ENCODE results near the gene CPN1. TPM values are rescaled to one million over a fixed set of nuclear protein-coding genes. Genes with fewer than 3 reads are reported as not detected.

The CPN1 gene
- total RNA-seq, 4 donors from 2014 or later = not detected

DNA sequence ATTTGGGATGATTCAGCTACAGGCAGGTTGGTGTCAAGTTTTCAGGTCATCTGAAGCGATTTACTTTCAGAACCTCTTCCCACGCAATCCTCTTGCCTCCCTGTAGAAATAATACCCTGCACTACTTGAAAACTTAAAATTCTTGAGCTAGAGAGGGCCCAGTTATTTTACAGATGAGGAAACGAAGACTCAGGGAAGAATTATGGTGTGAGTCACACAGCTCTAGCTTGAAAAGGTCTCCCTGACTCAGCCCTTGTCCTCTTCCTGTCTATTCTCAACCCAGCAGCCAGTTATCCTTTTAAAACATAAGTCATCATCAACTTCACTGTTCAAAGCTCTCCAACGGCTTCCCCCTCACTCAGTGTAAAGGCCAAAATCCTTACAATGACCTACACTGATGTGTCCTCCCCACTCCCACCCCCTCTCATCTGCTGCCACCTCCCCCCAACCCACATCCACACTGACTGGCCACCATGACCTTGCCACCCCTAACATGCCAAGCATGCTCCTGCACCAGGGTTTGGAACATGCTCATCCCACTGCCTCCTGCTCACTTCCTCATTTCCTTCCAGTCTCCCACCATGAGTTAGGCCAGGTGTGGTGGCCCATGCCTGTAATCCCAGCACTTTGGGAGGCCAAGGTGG, 75.3 kb downstream of the CPN1 start:
- Histone ChIP-seq H3K27ac (peak overlapping the region; percentile 92), H3K4me1 (peaks cover 49% of the 10 kb centered on the region), H3K4me3 (no peak overlapping the region), H3K36me3 (no peaks in the 10 kb centered on the region), H3K27me3 (no peaks in the 10 kb centered on the region), H3K9me3 (no peaks in the 10 kb centered on the region)
- TF ChIP-seq POLR2AphosphoS5 (IDR thresholded peaks at IDR 0.05) (no peak), POLR2A (IDR thresholded peaks at IDR 0.05) (no peak), EP300 (IDR thresholded peaks at IDR 0.05) (no peak)
- TF ChIP-seq, protein P1, sequence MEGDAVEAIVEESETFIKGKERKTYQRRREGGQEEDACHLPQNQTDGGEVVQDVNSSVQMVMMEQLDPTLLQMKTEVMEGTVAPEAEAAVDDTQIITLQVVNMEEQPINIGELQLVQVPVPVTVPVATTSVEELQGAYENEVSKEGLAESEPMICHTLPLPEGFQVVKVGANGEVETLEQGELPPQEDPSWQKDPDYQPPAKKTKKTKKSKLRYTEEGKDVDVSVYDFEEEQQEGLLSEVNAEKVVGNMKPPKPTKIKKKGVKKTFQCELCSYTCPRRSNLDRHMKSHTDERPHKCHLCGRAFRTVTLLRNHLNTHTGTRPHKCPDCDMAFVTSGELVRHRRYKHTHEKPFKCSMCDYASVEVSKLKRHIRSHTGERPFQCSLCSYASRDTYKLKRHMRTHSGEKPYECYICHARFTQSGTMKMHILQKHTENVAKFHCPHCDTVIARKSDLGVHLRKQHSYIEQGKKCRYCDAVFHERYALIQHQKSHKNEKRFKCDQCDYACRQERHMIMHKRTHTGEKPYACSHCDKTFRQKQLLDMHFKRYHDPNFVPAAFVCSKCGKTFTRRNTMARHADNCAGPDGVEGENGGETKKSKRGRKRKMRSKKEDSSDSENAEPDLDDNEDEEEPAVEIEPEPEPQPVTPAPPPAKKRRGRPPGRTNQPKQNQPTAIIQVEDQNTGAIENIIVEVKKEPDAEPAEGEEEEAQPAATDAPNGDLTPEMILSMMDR (IDR thresholded peaks at IDR 0.05) = no peak
- WGBS = 49% methylated on average over 4 of the region's 4 CpGs
- no peak for DNase-seq (ENCODE audit: low spot score in 2 of 2)

DNA sequence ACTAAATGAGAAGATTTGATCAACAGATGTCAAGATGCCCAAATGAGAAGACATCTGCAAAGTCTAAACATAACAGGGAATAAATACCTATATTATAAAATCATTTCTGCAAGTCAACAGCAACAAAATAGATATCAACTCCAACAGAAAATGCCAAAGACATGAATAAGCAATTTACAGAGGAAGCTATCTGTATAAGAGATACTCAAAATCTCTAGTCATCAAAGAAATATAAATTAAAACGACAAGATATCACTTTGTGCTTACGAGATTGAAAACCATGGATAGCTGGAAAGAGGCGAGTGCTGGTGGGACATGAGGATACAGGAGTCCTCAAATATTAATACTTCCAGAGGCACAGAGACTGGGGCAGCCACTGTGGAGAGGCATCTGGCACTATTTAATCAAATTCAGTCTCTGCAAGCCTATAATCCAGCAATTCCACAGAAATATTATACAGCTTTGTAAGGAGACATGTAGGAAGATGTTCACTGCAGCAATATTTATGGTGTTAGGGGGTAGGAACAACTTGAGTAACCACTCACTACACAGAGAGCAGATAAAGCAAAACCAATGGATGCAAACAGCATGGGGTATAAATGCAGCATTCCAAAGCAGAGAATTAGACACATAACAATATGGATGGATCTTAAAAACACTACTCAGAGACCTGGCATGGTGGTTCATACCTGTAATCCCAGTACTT, 76.7 kb downstream of the CPN1 start:
- Histone ChIP-seq H3K36me3 (no peaks in the 10 kb centered on the region), H3K4me1 (peaks cover 50% of the 10 kb centered on the region), H3K9me3 (no peaks in the 10 kb centered on the region), H3K27me3 (no peaks in the 10 kb centered on the region), H3K4me3 (no peak overlapping the region), H3K27ac (peak overlapping the region; percentile 92)
- DNase-seq (ENCODE audit: low spot score in 2 of 2) = no peak
- no peak for TF ChIP-seq POLR2AphosphoS5 (IDR thresholded peaks at IDR 0.05)
- TF ChIP-seq, protein P1 (IDR thresholded peaks at IDR 0.05) = no peak
- TF ChIP-seq POLR2A (IDR thresholded peaks at IDR 0.05) = no peak
- TF ChIP-seq EP300 (IDR thresholded peaks at IDR 0.05) = no peak
- WGBS = 70% methylated on average over 3 of the region's 3 CpGs

DNA sequence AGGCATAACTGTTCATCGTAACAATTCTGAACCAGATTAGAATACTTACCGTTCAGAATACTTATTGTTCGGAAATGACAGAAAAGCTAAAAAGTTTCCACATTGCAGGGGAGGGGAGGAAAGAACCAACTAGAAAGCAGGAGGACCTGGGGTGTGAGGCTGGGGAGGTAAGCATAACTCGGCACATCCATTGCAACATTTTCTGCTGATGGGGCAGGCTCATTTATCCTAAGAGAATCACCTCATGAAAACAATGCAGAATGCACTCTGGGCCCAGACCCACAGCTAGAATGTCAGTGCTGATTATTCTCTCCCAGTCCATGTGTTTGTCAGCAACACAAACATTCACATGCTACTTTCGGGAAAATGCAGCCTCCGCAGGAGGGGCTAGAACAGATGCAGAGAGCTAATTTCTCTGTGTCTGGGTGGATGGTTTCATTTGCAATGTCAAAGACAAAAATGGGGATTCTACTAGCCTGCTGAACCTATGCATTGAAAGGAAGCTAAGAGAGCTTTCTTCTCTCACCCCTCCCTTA, 81.5 kb downstream of the CPN1 start:
- no peak for DNase-seq (ENCODE audit: low spot score in 2 of 2)
- Histone ChIP-seq H3K9me3 (no peaks in the 10 kb centered on the region), H3K27me3 (no peaks in the 10 kb centered on the region), H3K4me1 (peaks cover 41% of the 10 kb centered on the region), H3K4me3 (no peak overlapping the region), H3K27ac (no peak overlapping the region), H3K36me3 (no peaks in the 10 kb centered on the region)
- TF ChIP-seq, protein P1 (IDR thresholded peaks at IDR 0.05) = no peak
- TF ChIP-seq EP300 (IDR thresholded peaks at IDR 0.05) (no peak), POLR2A (IDR thresholded peaks at IDR 0.05) (no peak), POLR2AphosphoS5 (IDR thresholded peaks at IDR 0.05) (no peak)
- 92% methylated on average over 6 of the region's 6 CpGs for WGBS

DNA sequence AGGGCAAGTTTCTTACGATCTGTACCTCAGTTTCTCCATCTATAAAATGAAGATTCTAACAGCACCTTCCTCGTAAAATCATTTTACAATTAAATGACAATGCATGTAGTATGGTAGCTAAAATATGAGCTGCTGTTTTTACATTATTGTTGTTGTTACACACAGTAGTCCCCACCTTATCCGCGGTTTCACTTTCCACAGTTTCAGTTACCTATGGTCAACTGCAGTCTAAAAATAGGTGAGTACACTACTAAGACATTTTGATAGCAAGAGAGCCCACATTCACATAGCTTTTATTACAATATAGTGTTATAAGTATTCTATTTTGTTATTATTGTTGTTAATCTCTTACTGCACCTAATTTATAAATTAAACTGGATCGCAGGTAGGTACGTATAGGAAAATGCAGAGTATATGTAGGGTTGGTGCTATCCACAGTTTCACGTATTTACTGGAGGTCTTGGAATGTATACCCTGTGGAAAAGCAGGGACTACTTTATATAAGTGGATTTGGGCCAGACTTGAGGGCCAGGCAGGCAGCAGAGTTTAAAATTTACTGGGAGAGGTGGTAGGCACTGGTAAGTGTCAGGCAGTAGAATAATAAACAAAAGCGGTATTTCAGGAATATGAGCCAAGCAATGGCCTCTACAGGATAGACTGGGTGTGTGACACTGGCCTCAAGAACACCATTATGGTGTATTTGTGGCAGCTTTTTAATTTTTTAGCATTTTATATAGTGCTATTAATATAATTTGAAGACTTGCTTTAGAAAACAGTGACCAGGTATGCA, 82.2 kb downstream of the CPN1 start:
- H3K27me3 ChIP-seq = no peaks in the 10 kb centered on the region
- WGBS = 86% methylated on average over 8 of the region's 8 CpGs
- DNase-seq (ENCODE audit: low spot score in 2 of 2) = no peak
- peaks cover 47% of the 10 kb centered on the region for H3K4me1 ChIP-seq
- no peak overlapping the region for H3K4me3 ChIP-seq
- H3K9me3 ChIP-seq = no peaks in the 10 kb centered on the region
- TF ChIP-seq, protein P1 (IDR thresholded peaks at IDR 0.05) = no peak
- no peak for TF ChIP-seq POLR2A (IDR thresholded peaks at IDR 0.05)
- H3K27ac ChIP-seq = no peak overlapping the region
- H3K36me3 ChIP-seq = no peaks in the 10 kb centered on the region

DNA sequence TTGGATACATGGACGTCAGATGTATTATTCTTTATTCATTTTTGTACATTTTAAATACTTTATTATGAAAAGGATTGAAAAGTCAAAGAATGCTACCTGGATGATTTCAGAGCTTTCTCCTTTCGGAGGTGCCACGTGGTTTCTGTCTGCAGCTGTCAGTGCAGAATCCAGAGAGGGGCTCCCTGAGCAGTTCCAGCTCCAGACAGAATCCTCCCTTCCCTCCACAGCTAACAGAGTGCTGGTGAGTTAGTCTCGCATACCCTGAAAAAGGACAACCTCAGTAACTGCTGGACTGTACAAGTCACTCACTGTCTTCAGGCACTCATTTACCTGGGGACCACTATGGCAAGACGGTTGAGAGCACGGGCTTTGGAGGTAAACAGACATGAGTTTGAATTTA, 82.8 kb downstream of the CPN1 start:
- DNase-seq (ENCODE audit: low spot score in 2 of 2) = no peak
- Histone ChIP-seq H3K36me3 (no peaks in the 10 kb centered on the region), H3K27ac (no peak overlapping the region), H3K27me3 (no peaks in the 10 kb centered on the region), H3K4me3 (no peak overlapping the region), H3K9me3 (no peaks in the 10 kb centered on the region), H3K4me1 (peaks cover 54% of the 10 kb centered on the region)
- TF ChIP-seq EP300 (IDR thresholded peaks at IDR 0.05) = no peak
- TF ChIP-seq, protein P1 (IDR thresholded peaks at IDR 0.05) = no peak
- no peak for TF ChIP-seq POLR2A (IDR thresholded peaks at IDR 0.05)
- no peak for TF ChIP-seq POLR2AphosphoS5 (IDR thresholded peaks at IDR 0.05)
- 88% methylated on average over 6 of the region's 6 CpGs for WGBS
